ENCODE measurements around the gene KDM5A. TPM values are rescaled to one million over a fixed set of nuclear protein-coding genes. Genes with fewer than 3 reads are reported as not detected.

KDM5A gene
- total RNA-seq, 2 experiments from 2014 or later, result 39.6 to 88.8 TPM

- no peak for DNase-seq (ENCODE audit: low spot score)
- intact Hi-C loops (cut with micrococcal nuclease; ENCODE audit: unreplicated experiment), result no loop called here
- ChIA-PET CTCF (ENCODE audit: unreplicated experiment) (no interaction called here), POLR2A (no interaction called here)
- no peak overlapping the region for H2AFZ ChIP-seq (ENCODE audit: low read length)
- H3K36me3 ChIP-seq (ENCODE audit: insufficient read depth, low read length), result no peaks in the 10 kb centered on the region
- no peaks in the 10 kb centered on the region for H3K79me2 ChIP-seq (ENCODE audit: insufficient read depth, low read depth, low read length)
- no peaks in the 10 kb centered on the region for H3K4me1 ChIP-seq (ENCODE audit: insufficient read depth, low read length, poor library complexity, severe bottlenecking)
- H3K9me3 ChIP-seq (ENCODE audit: low read length), result no peaks in the 10 kb centered on the region
- H4K20me1 ChIP-seq (ENCODE audit: insufficient read depth, low read length), result no peaks in the 10 kb centered on the region
- no peak overlapping the region for H3K4me2 ChIP-seq (ENCODE audit: low read length)
- no TSS peak for BruUV-seq (replicated peaks)
- H3K9me2 ChIP-seq (ENCODE audit: insufficient read depth, low read length), result no peaks in the 10 kb centered on the region
- TF ChIP-seq, protein P1, sequence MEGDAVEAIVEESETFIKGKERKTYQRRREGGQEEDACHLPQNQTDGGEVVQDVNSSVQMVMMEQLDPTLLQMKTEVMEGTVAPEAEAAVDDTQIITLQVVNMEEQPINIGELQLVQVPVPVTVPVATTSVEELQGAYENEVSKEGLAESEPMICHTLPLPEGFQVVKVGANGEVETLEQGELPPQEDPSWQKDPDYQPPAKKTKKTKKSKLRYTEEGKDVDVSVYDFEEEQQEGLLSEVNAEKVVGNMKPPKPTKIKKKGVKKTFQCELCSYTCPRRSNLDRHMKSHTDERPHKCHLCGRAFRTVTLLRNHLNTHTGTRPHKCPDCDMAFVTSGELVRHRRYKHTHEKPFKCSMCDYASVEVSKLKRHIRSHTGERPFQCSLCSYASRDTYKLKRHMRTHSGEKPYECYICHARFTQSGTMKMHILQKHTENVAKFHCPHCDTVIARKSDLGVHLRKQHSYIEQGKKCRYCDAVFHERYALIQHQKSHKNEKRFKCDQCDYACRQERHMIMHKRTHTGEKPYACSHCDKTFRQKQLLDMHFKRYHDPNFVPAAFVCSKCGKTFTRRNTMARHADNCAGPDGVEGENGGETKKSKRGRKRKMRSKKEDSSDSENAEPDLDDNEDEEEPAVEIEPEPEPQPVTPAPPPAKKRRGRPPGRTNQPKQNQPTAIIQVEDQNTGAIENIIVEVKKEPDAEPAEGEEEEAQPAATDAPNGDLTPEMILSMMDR (conservative IDR thresholded peaks at IDR 0.05; ENCODE audit: low read length), result no peak
- TF ChIP-seq EZH2phosphoT487 (IDR thresholded peaks at IDR 0.05; ENCODE audit: borderline replicate concordance, low read depth, low read length), result no peak
- no peak overlapping the region for H3K4me3 ChIP-seq (ENCODE audit: low read depth, low read length, poor library complexity, severe bottlenecking)
- H3K27ac ChIP-seq (ENCODE audit: low read depth, low read length, poor library complexity, severe bottlenecking), result no peak overlapping the region
Measured at GRCh38 chr12:267581-268482, 121.3 kb downstream of the KDM5A start.

- H3K9me3 ChIP-seq (ENCODE audit: low read length), result no peaks in the 10 kb centered on the region
- H3K4me3 ChIP-seq (ENCODE audit: low read depth, low read length, poor library complexity, severe bottlenecking), result no peak overlapping the region
- DNase-seq (ENCODE audit: low spot score), result no peak
- no peaks in the 10 kb centered on the region for H3K79me2 ChIP-seq (ENCODE audit: insufficient read depth, low read depth, low read length)
- ChIA-PET CTCF (ENCODE audit: unreplicated experiment) (no interaction called here), POLR2A (no interaction called here)
- BruUV-seq (replicated peaks), result no TSS peak
- no peaks in the 10 kb centered on the region for H3K4me1 ChIP-seq (ENCODE audit: insufficient read depth, low read length, poor library complexity, severe bottlenecking)
- no peak overlapping the region for H3K4me2 ChIP-seq (ENCODE audit: low read length)
- H2AFZ ChIP-seq (ENCODE audit: low read length), result no peak overlapping the region
- no peak overlapping the region for H3K27ac ChIP-seq (ENCODE audit: low read depth, low read length, poor library complexity, severe bottlenecking)
- H3K36me3 ChIP-seq (ENCODE audit: insufficient read depth, low read length), result no peaks in the 10 kb centered on the region
- intact Hi-C loops (cut with micrococcal nuclease; ENCODE audit: unreplicated experiment), result no loop called here
- no peaks in the 10 kb centered on the region for H3K9me2 ChIP-seq (ENCODE audit: insufficient read depth, low read length)
- TF ChIP-seq, protein P1 (conservative IDR thresholded peaks at IDR 0.05; ENCODE audit: low read length), result no peak
- TF ChIP-seq EZH2phosphoT487 (IDR thresholded peaks at IDR 0.05; ENCODE audit: borderline replicate concordance, low read depth, low read length), result no peak
- H4K20me1 ChIP-seq (ENCODE audit: insufficient read depth, low read length), result no peaks in the 10 kb centered on the region
Measured at GRCh38 chr12:265096-265495, 124.0 kb downstream of the KDM5A start.

DNA sequence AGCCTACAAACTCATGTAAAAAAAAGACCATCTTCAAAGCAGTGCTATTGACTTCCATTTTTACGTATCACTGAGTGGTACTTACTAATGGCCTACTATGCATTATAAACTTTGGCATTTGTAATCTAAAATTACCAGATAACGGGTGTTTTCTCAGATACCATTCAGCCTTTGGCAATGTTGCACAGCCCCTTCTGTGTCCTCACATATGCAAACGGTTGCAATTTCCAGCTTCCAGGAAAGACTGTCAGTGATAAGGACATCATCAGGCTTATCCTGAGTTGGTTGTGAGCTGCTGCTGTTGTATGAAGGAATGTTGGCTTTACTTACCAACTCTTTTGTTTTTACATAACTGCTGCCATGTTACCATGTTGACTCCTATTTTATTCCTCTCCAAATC, 124.9 kb downstream of the KDM5A start:
- POLR2A ChIA-PET, result no interaction called here

More for the DNA sequence above, 124.9 kb downstream of the KDM5A start:
- Histone ChIP-seq H3K4me1 (ENCODE audit: insufficient read depth, low read length, poor library complexity, severe bottlenecking) (no peaks in the 10 kb centered on the region), H3K79me2 (ENCODE audit: insufficient read depth, low read depth, low read length) (no peaks in the 10 kb centered on the region), H3K4me2 (ENCODE audit: low read length) (no peak overlapping the region), H3K9me3 (ENCODE audit: low read length) (no peaks in the 10 kb centered on the region), H2AFZ (ENCODE audit: low read length) (no peak overlapping the region), H3K36me3 (ENCODE audit: insufficient read depth, low read length) (no peaks in the 10 kb centered on the region), H3K9me2 (ENCODE audit: insufficient read depth, low read length) (no peaks in the 10 kb centered on the region), H3K4me3 (ENCODE audit: low read depth, low read length, poor library complexity, severe bottlenecking) (no peak overlapping the region), H3K27ac (ENCODE audit: low read depth, low read length, poor library complexity, severe bottlenecking) (no peak overlapping the region), H4K20me1 (ENCODE audit: insufficient read depth, low read length) (no peaks in the 10 kb centered on the region)
- no peak for TF ChIP-seq EZH2phosphoT487 (IDR thresholded peaks at IDR 0.05; ENCODE audit: borderline replicate concordance, low read depth, low read length)
- TF ChIP-seq, protein P1 (conservative IDR thresholded peaks at IDR 0.05; ENCODE audit: low read length), result no peak
- intact Hi-C loops (cut with micrococcal nuclease; ENCODE audit: unreplicated experiment), result no loop called here
- DNase-seq (ENCODE audit: low spot score), result no peak
- CTCF ChIA-PET (ENCODE audit: unreplicated experiment), result no interaction called here
- no TSS peak for BruUV-seq (replicated peaks)
